Measurements from ENCODE around the gene THRB.

DNA sequence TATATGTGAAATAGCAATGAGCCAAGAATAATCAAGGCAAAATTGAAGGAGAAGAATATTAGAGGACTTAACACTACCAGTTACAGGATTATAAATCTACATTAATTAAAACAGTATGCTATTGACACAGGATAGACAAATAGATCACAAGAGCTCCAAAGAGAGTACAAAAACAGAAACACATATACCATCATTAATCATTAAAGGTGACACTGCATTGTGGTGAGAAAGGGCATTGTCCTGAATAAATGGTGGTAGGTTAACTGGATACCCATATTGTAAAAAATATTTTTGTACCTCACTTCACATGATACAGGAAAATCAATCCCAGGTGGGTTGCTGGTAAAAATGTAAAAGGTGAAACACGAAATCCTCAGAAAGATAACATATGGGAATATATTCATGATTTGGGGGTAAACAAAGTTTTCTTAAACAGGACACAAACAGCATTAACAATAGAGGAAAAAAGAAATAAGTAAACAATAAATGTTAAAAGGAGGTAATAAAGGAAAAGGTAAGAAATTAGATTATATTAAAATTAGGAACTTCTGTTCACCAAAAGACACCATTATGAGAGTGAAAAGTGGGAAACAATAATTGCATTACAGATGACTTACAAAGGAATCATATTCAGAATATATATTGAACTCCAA is 145.2 kb downstream of the THRB start:
- TF ChIP-seq, protein P1, sequence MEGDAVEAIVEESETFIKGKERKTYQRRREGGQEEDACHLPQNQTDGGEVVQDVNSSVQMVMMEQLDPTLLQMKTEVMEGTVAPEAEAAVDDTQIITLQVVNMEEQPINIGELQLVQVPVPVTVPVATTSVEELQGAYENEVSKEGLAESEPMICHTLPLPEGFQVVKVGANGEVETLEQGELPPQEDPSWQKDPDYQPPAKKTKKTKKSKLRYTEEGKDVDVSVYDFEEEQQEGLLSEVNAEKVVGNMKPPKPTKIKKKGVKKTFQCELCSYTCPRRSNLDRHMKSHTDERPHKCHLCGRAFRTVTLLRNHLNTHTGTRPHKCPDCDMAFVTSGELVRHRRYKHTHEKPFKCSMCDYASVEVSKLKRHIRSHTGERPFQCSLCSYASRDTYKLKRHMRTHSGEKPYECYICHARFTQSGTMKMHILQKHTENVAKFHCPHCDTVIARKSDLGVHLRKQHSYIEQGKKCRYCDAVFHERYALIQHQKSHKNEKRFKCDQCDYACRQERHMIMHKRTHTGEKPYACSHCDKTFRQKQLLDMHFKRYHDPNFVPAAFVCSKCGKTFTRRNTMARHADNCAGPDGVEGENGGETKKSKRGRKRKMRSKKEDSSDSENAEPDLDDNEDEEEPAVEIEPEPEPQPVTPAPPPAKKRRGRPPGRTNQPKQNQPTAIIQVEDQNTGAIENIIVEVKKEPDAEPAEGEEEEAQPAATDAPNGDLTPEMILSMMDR (conservative IDR thresholded peaks at IDR 0.05), result no peak
- no peak for TF ChIP-seq EZH2 (IDR thresholded peaks at IDR 0.05; ENCODE audit: low read depth)
